ENCODE data around the gene TKFC. TPM values are rescaled to one million over a fixed set of nuclear protein-coding genes. Genes with fewer than 3 reads are reported as not detected.

TKFC gene
- total RNA-seq, 1 donor = 59.8 TPM

Other genes starting within 250 kb of the TKFC start
- gene CD5, start 230.7 kb upstream of the TKFC start, total RNA-seq = 0.54 TPM
- gene VPS37C, start 171.8 kb upstream of the TKFC start, total RNA-seq = 6.7 TPM
- gene PGA3, start 129.7 kb upstream of the TKFC start, total RNA-seq = not detected
- under 0.01 TPM for gene PGA4, start 110.9 kb upstream of the TKFC start, total RNA-seq
- not detected for gene PGA5, start 92.1 kb upstream of the TKFC start, total RNA-seq
- 4.0 TPM for gene VWCE, start 37.9 kb upstream of the TKFC start, total RNA-seq
- 194 TPM for gene DDB1, start 123 bp upstream of the TKFC start, total RNA-seq
- 59.0 TPM for gene CYB561A3, start 28.7 kb downstream of the TKFC start, total RNA-seq
- gene TMEM138, start 29.1 kb downstream of the TKFC start, total RNA-seq = 15.9 TPM
- gene TMEM216, start 59.4 kb downstream of the TKFC start, total RNA-seq = 20.5 TPM
- 66.5 TPM for gene CPSF7, start 96.7 kb downstream of the TKFC start, total RNA-seq
- gene SDHAF2, start 96.9 kb downstream of the TKFC start, total RNA-seq = 60.6 TPM
- gene LRRC10B, start 175.5 kb downstream of the TKFC start, total RNA-seq = under 0.01 TPM
- gene SYT7, start 247.8 kb downstream of the TKFC start, total RNA-seq = 0.27 TPM

Measured in hematopoietic multipotent progenitor cell (in vitro differentiated cells).